Adipose tissue (tissue), 3 donors: Measurements from ENCODE around the gene PNMA8A. TPM values are rescaled to one million over a fixed set of nuclear protein-coding genes. Genes with fewer than 3 reads are reported as not detected.

Source experiments
- H3K27ac ChIP-seq: one replicate; pipeline ENCODE4 v1.5.1; 2013; ENCODE audit warnings: low read depth, low read length
- WGBS, 3 donors: extraction: QIAGEN DNeasy Blood & Tissue Kit; methylation state at CpG; one replicate each; pipeline ENCODE4 v1.1.7; 2013; 5-methylcytosine and 5-hydroxymethylcytosine counted together
- polyA plus RNA-seq, 3 donors: library from polyadenylated mRNA; stranded (reverse); fragments of 200-250 nt; gene quantifications; one replicate each; pipeline ENCODE4 v1.2.3, GENCODE V29; 2013
- donor health status: healthy with polysubstance abuse.
- donor health status: Bipolar disorder and iron deficiency.
- donor health status: healthy.

The PNMA8A gene
- polyA plus RNA-seq, 3 donors, result 0.13 to 3.7 (median 2.2) TPM

- no peak overlapping the region for H3K27ac ChIP-seq
- WGBS, 3 donors, result 63 to 73% (median 71%) methylated on average over 2 of the region's 2 CpGs
Observed at GRCh38 chr19:46475986-46476385, 4.6 kb upstream of the PNMA8A start.

- WGBS, 3 donors, result 82 to 92% (median 88%) methylated on average over 8 of the region's 8 CpGs
- H3K27ac ChIP-seq, result no peak overlapping the region
Observed at GRCh38 chr19:46474211-46474610, 2.8 kb upstream of the PNMA8A start.

GRCh38 chr19:46472592-46472991 is 1.2 kb upstream of the PNMA8A start:
- H3K27ac ChIP-seq, result no peak overlapping the region
- 85 to 89% (median 86%) methylated on average over 4 of the region's 4 CpGs for WGBS, 3 donors

GRCh38 chr19:46471811-46472543 is 614 bp upstream of the PNMA8A start:
- 59 to 67% (median 64%) methylated on average over 11 of the region's 11 CpGs for WGBS, 3 donors

GRCh38 chr19:46470376-46470775 is 987 bp downstream of the PNMA8A start:
- H3K27ac ChIP-seq, result no peak overlapping the region
- 85 to 94% (median 92%) methylated on average over 10 of the region's 10 CpGs for WGBS, 3 donors

More at GRCh38 chr19:46471811-46472543, 614 bp upstream of the PNMA8A start:
- no peak overlapping the region for H3K27ac ChIP-seq

DNA sequence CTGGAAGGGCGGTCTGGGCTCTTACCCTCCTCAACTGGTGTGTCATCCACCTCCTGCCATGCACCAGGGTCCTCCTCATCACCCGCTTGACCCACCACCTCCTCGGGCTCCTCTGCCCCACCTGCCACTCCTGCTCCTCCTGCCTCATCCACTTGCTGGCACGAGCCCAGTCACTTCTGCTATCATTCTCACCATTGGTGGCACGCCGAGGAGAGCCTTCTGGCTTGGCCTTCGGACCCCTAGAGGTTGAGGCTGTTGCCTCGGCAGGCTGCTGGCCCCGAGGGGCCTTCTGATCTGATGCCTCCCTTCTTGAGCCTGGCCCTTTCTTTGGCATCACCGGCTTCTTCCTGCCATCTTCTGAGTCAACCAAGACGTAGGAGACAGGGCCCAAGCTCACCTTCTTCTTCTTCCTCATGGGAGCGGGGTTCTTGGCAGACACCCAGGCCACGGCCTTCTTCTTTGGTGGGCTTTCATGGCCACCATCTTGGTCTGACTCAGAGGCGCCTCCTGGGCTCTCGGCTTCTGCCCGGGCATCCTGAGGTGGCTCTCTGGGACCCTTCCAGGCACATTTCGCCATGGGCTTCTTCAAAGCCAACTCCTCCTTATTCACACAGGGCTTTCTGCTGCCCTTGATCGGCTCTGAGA is 1.7 kb downstream of the PNMA8A start:
- WGBS, 3 donors, result 94 to 96% (median 96%) methylated on average over 18 of the region's 18 CpGs
- no peak overlapping the region for H3K27ac ChIP-seq

DNA sequence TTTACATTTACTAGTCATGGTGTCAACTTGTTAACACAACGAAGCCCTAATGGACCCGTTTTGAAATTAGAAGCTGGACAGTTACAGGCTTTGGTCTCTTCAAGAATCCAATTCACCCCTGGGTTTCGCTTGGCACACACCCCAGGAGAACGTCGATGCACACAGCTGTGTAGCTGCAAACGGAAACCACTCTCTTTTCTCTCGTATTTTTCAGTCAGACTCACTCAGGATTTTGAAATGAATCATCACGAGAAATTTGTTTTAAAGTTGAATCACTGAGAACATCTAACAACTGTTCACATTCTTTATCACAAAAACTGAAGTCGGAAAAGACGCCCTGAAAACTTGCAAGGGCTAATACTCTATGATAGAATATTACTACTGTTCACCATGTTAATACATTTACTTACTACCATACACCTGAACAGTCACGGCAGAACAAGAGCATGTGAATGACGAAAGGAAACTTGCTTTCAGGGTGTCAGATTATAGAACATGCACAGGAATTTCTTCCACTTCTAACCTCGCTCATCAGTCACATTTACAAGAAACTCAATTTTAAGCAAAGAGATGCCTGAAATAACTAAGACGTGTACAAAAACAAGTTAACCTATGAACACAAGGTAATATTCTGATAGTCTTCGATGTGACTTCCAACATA is 4.7 kb downstream of the PNMA8A start:
- H3K27ac ChIP-seq, result no peak overlapping the region
- 54 to 74% (median 57%) methylated on average over 15 of the region's 15 CpGs for WGBS, 3 donors

DNA sequence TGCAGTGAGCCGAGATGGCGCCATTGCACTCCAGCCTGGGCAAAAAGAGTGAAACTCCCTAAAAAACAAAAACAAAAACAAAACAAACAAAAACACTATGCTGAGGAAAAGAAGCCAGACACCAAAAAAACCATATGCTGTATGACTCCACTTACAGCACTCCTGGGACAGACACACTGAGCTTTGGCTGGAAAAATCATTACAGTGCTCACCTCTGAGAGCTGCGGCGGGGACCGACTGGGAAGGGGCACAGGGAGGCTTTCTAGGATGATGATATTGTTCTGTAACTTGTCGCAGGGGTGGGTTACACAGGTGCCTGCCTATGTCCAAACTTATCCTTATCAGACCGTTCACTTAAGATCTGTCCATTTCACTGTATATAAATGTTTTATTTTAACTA is 7.8 kb downstream of the PNMA8A start:
- WGBS, 3 donors, result 65 to 92% (median 70%) methylated on average over 7 of the region's 7 CpGs
- no peak overlapping the region for H3K27ac ChIP-seq

DNA sequence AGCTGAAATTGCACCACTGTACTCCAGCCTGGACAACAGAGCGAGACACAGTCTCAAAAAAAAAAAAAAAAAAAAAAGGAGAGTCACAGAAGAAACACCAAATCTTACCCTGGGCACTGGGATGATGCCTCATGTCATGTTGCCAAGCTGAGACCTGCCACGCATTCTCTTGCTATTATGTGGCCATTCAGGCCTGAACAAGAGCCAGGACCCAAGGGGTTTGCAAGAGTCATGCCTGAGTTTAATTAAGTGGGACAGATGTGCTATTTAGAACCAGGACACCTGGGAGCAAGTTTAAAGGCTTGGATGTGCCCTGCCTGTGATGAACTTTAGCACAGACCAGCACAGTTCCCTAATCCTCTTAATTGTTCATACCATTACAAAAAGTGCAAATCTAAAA is 9.8 kb downstream of the PNMA8A start:
- 86 to 96% (median 91%) methylated on average over 1 to 2 of the region's 2 CpGs for WGBS, 3 donors
- H3K27ac ChIP-seq, result no peak overlapping the region

GRCh38 chr19:46460981-46461380 is 10.4 kb downstream of the PNMA8A start:
- no peak overlapping the region for H3K27ac ChIP-seq
- 94 to 100% (median 97%) methylated on average over 1 of the region's 1 CpG for WGBS, 3 donors

DNA sequence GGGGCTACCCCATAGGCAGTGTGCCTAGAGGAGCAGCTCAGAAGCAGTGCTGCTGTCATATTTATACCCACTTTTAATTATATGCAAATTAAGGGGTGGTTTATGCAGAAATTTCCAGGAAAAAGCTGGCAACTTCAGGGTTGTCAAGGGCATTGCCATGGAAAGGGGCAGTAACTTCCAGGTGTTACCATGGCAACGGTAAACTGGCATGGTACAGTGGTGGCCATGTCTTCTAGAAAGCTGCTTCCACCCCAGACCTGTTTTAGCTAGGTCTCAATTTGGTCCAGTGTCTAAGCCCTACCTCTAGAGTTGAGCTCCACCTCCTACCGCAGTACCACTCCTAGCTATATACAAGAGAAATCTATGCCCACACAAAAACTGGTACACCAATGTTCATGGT is 11.3 kb downstream of the PNMA8A start:
- WGBS, 3 donors, result 70 to 93% (median 75%) methylated on average over 2 of the region's 2 CpGs

GRCh38 chr19:46456930-46457329 is 14.4 kb downstream of the PNMA8A start:
- H3K27ac ChIP-seq, result no peak overlapping the region
- 91 to 94% (median 93%) methylated on average over 5 of the region's 5 CpGs for WGBS, 3 donors

More for the DNA sequence above, 11.3 kb downstream of the PNMA8A start:
- no peak overlapping the region for H3K27ac ChIP-seq

DNA sequence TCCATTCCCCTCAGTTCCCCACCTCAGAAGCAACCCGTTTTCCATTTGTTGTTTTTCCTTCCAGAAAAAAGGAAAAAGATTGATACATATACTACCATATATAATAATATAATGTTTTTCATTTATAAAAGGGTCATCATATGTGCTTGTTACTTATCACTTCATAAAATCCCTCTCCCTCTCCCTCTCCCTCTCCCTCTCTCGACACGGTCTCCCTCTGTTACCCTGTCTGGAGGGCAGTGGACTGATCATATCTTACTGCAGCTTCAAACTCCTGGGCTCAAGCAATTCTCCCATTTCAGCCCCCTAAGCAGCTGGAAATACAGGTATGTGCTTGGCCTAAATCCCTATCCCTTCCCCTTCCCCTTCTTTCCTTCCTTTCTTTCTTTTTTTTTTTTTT is 17.1 kb downstream of the PNMA8A start:
- WGBS, 3 donors, result 62 to 68% (median 66%) methylated on average over 3 of the region's 3 CpGs
- H3K27ac ChIP-seq, result no peak overlapping the region

DNA sequence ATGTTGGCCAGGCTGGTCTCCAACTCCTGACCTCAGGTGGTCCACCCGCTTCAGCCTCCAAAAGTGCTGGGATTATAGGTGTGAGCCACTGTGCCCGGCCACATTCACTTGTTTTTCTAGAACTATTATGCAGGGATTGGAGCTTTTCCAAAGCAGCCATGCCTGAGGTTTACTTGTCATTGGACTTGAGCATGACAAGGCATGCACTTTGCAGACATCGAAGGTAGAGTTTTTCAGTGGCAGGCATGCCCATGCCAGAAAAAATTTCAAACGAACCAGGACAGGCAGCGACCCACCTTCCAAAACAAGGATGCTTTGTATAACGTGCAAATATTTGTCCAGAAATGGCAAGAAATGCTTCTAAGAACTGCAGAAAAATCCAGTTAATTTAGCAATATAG is 17.7 kb downstream of the PNMA8A start:
- WGBS, 3 donors, result 71 to 84% (median 81%) methylated on average over 6 of the region's 6 CpGs
- H3K27ac ChIP-seq, result no peak overlapping the region

- H3K27ac ChIP-seq, result no peak overlapping the region
- 27 to 48% (median 48%) methylated on average over 4 of the region's 4 CpGs for WGBS, 3 donors
Observed at GRCh38 chr19:46452186-46452585, 19.2 kb downstream of the PNMA8A start.

GRCh38 chr19:46451352-46451751 is 20.0 kb downstream of the PNMA8A start:
- H3K27ac ChIP-seq, result no peak overlapping the region
- WGBS, 3 donors, result 62 to 83% (median 82%) methylated on average over 6 of the region's 6 CpGs

- WGBS, 3 donors, result 81 to 83% (median 83%) methylated on average over 5 of the region's 5 CpGs
- no peak overlapping the region for H3K27ac ChIP-seq
Observed at GRCh38 chr19:46450737-46451136, 20.6 kb downstream of the PNMA8A start.

DNA sequence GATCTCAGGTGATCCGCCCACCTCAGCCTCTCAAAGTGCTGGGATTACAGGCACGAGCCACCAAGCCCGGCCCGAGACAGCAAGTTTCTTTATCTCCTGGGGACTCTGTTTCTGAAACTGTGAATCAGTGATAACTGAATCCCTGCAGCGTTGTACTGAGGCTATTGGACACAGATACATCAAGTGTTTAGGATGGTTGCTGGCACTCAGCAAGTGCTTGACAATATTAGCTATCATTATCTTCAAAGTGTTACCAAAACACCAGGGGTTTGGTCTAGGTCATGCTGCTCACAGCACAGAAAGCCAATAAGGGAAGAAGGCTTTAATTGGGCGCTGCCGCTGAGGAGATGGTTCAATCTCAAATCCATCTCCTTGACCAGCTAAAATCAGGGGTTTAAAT is 22.1 kb downstream of the PNMA8A start:
- WGBS, 3 donors, result 58 to 67% (median 59%) methylated on average over 7 of the region's 7 CpGs
- no peak overlapping the region for H3K27ac ChIP-seq

DNA sequence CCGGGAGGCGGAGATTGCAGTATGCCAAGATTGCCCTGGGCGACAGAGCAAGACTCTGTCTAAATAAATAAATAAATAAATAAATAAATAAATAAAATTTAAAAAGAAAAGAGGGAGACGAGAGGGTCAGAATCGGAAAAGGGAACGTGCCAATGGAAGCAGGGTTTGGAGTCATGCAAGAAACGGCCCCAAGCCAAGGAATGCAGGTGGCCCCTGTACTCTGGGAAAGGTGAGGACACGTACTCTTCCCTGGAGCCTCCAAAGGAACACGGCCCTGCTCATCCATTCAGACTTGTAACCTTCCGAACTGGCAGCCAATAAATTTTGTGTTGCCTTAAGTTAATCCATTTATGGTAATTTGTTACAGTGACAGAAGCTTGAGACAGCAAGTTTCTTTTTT is 22.8 kb downstream of the PNMA8A start:
- no peak overlapping the region for H3K27ac ChIP-seq
- 88 to 96% (median 90%) methylated on average over 10 of the region's 10 CpGs for WGBS, 3 donors
